ENCODE data around the gene RMP24.
A peak's percentile ranks its signal among the peaks of the same experiment; 100 is the strongest.
"Not testable (repeated sequence)": the region's sequence is repeated elsewhere in the genome, so short reads cannot be mapped to it uniquely, and the experiment has no call there.

Gene RMP24

GRCh38 chr18:35972197-35973000, at the start of gene RMP24:
TSS of gene RMP24 (plus strand) at chr18:35972679.
- peak; percentile 89 to 90 for DNase-seq (ENCODE audit: low read depth in 2 of 2)

GRCh38 chr18:35923939-35924684, 48.4 kb upstream of the RMP24 start:
- no peak for DNase-seq (ENCODE audit: low read depth in 2 of 2)

DNA sequence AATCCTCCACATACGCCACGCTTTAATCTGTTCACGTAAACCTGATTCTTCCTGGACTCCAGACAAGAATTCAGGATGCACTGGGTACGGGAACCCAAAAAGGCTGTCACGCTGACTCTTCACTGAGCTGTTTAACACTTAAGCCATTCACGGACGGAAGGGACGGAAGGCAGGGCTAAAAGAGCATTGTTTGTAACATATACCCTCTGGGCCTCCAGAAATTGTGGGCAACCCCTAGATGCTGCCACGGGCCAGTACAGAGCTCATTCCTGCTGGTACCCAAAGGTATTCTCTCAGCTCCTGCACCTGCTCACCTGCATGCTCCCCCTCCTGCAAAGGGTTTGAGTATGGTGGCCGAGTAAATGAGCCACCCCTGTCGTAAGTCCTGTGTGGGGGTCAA, 45.6 kb upstream of the RMP24 start:
- DNase-seq (ENCODE audit: low read depth in 2 of 2) = no peak

- no peak for DNase-seq (ENCODE audit: low read depth in 2 of 2)
Observed at GRCh38 chr18:35927430-35927829, 45.0 kb upstream of the RMP24 start.

GRCh38 chr18:35933982-35934381, 38.5 kb upstream of the RMP24 start:
- no peak for DNase-seq (ENCODE audit: low read depth in 2 of 2)

DNA sequence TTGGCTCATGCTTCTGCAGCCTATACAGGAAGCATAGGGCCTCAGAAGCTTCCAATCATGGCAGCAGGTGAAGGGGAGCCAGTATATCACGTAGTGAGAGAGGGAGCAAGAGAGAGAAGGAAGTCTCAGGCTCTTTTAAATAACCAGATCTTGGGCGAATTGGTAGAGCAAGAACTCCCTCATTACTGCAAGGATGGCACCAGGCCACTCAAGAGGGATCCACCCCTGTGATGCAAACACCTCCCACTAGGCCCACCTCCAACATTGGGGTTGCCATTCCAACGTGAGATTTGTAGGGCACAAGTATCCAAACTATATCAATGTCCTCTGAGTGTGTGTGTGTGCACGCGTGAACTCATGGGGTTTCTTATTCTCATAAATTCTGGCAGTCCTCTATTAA, 37.6 kb upstream of the RMP24 start:
- DNase-seq (ENCODE audit: low read depth in 2 of 2) = no peak

DNA sequence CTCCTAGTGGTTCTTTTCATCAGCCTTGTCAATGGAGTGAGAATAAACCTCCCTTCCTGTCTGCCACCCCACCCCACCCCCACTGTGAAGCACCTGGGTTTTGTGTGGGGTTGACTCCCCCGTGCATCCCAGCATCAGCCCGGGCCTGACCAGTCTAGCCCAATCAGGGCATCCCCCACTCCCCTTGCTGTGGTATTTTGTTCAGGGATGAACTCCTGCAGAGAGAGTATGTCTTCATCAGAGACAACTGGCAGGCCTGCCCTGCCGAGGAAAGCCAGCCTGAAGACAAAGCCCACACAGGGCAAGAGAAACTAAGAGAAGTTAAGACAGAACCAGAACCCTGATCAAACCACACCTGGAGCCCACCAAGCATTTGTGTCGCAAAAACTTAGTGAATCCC, 36.7 kb upstream of the RMP24 start:
- DNase-seq (ENCODE audit: low read depth in 2 of 2) = no peak

GRCh38 chr18:35936951-35937350, 35.5 kb upstream of the RMP24 start:
- no peak for DNase-seq (ENCODE audit: low read depth in 2 of 2)

DNA sequence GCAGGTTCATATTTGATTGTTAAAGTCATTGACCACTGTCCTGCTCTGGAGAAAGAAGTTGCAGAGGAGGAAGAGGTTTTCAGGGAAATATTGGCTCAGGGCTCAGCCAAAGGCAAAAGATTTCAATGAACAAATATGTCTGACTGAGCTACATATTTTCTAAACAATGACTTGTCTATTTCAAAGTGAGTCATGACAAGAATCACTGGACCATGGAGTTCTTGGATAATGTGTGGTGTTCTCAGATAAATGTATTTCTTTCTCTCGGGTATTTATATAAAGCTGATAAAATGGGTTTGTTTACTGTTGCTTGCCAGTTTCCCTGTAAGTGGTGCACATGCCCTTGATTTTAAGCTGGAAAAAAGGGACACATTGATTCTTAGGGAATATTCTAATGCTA, 34.3 kb upstream of the RMP24 start:
- DNase-seq (ENCODE audit: low read depth in 2 of 2) = no peak

DNA sequence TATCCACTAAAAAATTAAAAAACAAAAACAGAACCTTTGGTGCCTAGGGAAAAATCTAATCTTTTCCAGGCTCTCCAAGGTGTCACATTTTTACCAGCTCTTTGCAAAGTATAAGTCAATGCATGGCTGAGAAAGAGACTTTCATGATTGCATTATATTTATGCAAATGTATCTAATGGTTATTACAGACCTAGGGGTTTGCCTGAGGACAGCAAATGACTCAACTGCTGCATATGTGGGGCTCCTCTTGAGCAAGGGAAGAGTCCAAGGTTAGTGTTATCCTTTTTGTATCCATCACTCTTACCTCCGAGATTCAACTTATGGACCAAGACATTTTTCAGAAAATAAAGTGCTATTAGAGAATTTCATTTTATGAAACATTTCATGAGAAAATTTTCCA, 33.9 kb upstream of the RMP24 start:
- no peak for DNase-seq (ENCODE audit: low read depth in 2 of 2)

DNA sequence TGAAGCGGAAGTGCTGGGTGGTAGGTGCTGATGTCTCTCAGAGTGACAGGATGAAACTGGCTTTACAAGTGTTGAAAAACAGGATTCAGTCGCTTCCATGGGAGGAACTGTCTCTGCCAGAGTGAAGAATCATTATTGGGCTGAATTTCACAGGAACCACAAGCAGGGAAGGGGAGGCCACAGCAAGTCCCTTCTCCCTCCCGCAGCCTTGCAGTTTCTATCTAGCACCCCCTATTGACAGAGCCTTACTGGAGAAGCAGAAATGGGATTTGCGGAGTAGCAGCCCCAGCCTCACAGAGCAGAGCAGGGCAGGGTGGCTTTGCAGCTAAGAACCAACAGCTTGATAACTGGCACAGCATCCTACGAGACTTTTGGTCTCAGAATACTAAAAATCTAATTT, 33.3 kb upstream of the RMP24 start:
- DNase-seq (ENCODE audit: low read depth in 2 of 2) = no peak

- no peak for DNase-seq (ENCODE audit: low read depth in 2 of 2)
Observed at GRCh38 chr18:35941299-35941698, 31.2 kb upstream of the RMP24 start.

GRCh38 chr18:35942133-35942532, 30.3 kb upstream of the RMP24 start:
- DNase-seq (ENCODE audit: low read depth in 2 of 2) = no peak

- DNase-seq (ENCODE audit: low read depth in 2 of 2) = no peak
Observed at GRCh38 chr18:35942661-35943060, 29.8 kb upstream of the RMP24 start.

GRCh38 chr18:35948080-35948479, 24.4 kb upstream of the RMP24 start:
- DNase-seq (ENCODE audit: low read depth in 2 of 2) = no peak

DNA sequence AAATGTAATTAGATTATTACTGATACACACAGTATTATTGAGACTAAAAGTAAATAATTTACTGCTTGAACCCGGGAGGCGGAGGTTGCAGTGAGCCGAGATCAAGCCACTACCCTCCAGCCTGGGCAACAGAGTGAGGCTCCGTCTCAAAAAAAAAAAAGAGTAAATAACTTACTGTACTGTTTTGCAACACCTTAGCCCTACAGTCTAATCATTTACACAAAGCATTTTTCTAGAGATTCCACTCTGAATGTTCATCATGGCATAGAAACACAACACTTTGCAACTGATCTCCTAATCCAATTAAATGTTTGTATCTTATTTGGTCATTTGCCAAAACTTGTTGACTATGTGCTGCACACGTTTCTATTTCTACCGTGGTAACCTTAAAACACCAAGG, 23.4 kb upstream of the RMP24 start:
- no peak for DNase-seq (ENCODE audit: low read depth in 2 of 2)

DNA sequence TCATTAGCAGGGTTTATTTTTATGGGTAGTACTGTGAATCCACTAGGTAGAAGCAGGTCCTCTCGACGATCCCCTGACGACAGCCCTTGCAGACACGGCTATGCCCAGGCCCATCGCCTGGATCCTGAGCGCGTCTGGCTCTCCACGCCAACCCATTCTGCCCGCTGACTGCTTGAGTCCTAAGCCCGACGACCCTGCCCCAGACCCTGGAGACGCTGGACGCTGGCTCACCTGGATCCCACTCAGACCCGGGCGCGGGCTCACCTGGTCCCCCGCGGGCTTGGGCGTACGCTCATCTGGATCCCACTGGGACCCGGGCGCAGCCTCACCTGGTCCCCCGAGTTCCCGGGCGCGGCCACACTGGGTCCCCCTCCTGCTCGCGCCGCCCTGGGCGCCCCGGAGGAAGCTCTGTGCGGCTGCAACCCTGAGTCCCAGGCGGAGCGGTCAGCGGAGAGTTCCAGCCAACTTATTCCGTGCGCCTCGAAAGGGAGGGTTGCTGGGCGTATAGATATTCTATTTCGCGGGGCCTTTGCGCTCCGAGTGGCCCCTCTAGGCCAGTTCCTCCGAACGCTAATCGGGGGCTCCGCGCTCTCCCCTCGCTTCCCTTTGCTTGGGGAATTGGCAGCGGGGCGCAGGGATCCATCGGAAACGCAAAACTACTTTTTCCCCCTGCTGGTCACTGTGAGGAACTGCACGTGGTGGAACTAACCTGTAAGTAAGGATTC, 22.4 kb upstream of the RMP24 start:
- DNase-seq (ENCODE audit: low read depth in 2 of 2) = peak in 1 of 2 donors; percentile 35

DNA sequence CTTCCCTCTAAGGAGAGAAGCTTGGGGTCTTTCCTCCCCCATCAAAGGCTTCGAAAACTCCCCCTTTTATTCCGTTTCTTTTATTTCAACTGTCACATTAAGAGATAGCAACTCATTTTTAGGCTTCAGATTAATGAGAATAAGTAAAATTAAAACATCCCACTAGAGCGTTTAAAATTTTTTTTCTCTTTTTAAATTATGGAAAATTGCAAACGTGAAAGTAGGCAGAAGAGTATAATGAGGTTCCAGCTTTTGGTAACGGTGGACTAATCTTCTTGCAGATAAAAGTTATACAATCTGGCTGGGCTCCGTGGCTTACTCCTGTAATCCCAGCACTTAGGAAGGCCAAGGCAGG, 21.9 kb upstream of the RMP24 start:
- DNase-seq (ENCODE audit: low read depth in 2 of 2) = no peak

- DNase-seq (ENCODE audit: low read depth in 2 of 2) = no peak
Observed at GRCh38 chr18:35953688-35954087, 18.8 kb upstream of the RMP24 start.

GRCh38 chr18:35956226-35956625, 16.3 kb upstream of the RMP24 start:
- DNase-seq (ENCODE audit: low read depth in 2 of 2) = no peak

GRCh38 chr18:35962320-35962719, 10.2 kb upstream of the RMP24 start:
- no peak for DNase-seq (ENCODE audit: low read depth in 2 of 2)

DNA sequence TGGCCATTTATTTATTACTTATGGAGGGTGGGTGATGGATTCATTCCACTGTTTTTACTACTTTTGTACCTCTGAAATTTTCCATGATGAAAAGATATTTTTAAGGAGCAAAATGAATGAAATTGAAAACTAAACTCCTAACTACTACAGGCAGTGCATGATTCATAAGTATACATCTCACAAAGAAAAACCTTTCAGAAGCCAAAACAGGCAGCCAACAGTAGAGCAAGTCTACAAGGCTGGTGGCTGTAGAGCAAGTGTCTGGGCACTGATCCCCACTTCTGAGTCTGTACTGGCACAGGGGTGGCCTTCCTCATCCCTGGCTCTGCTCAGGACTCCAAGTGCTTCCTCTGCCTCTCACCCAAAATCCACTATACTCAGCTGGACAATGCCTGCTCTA, 8.2 kb upstream of the RMP24 start:
- DNase-seq (ENCODE audit: low read depth in 2 of 2) = no peak

DNA sequence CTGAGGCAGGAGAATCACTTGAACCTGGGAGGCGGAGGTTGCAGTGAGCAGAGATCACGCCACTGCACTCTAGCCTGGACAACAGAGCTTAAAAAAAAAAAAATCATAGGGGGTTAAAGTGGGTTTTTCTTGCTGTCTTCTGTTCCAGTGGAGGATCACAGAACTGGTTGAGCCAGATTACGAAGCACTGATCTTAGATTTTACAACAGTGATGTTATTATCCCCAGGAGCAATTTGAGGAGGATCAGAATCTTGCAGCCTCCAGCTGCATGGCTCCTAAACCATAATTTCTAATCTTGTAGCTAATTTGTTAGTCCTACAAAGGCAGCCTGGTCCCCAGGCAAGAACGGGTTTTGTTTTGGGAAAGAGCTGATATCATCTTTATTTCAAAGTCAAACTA, 4.6 kb upstream of the RMP24 start:
- not testable (repeated sequence) for DNase-seq (ENCODE audit: low read depth in 2 of 2)
